Vagina (tissue), 2 donors: Measurements from ENCODE around the gene TELO2.

Source experiments
- POLR2A ChIP-seq, 2 donors: fragments of 450-650 bp; IDR thresholded peaks; one replicate each; pipeline ENCODE4 v1.6.1; 2017; ENCODE audit warnings: antibody characterized with exemption in 2 of 2, mild to moderate bottlenecking in 2 of 2, moderate library complexity in 2 of 2
- POLR2AphosphoS5 ChIP-seq, 2 donors: sonication (generic); formaldehyde crosslinking; IDR thresholded peaks; one replicate each; pipeline ENCODE4 v1.9.0; 2017; ENCODE audit warnings: antibody characterized with exemption in 2 of 2, mild to moderate bottlenecking in 2 of 2, low read depth in 1 of 2; ENCODE audit not compliant: insufficient read depth in 1 of 2
- TF ChIP-seq, protein P1 (sequence below), 3 experiments: fragments of 450-650 bp in 2 of 3; fragments of 200-600 bp in 1 of 3; sonication (generic) in 1 of 3; IDR thresholded peaks; one replicate each; pipeline ENCODE4 v1.5.1; 2017 to 2019; ENCODE audit warnings: antibody characterized with exemption in 3 of 3, mild to moderate bottlenecking in 2 of 3, moderate library complexity in 2 of 3

DNA sequence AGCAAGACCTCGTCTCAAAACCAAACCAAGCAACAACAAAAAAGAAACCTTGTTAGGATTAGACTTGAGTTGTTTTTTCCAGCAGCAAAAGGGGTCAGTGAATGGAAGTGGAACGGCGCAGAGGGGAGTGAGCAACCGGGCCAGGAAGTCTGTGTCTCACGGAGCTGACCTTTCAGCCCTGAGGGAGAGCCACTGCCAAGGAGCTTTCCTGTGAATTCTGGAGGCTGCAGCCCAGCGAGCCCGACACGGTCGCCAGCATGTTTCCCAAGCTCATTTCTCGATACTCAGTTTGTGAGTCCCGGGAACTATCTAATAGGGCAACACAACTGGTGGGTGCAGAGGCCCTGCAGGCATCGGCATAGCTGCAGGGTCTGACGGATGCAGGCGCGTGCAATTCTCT, 19.6 kb downstream of the TELO2 start:
- TF ChIP-seq, protein P1, sequence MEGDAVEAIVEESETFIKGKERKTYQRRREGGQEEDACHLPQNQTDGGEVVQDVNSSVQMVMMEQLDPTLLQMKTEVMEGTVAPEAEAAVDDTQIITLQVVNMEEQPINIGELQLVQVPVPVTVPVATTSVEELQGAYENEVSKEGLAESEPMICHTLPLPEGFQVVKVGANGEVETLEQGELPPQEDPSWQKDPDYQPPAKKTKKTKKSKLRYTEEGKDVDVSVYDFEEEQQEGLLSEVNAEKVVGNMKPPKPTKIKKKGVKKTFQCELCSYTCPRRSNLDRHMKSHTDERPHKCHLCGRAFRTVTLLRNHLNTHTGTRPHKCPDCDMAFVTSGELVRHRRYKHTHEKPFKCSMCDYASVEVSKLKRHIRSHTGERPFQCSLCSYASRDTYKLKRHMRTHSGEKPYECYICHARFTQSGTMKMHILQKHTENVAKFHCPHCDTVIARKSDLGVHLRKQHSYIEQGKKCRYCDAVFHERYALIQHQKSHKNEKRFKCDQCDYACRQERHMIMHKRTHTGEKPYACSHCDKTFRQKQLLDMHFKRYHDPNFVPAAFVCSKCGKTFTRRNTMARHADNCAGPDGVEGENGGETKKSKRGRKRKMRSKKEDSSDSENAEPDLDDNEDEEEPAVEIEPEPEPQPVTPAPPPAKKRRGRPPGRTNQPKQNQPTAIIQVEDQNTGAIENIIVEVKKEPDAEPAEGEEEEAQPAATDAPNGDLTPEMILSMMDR (IDR thresholded peaks at IDR 0.05): no peak
- no peak for TF ChIP-seq POLR2A (IDR thresholded peaks at IDR 0.05)
- TF ChIP-seq POLR2AphosphoS5 (IDR thresholded peaks at IDR 0.05; ENCODE audit: insufficient read depth in 1 of 2, low read depth in 1 of 2): no peak
